ENCODE measurements around the gene ZBTB12. TPM values are rescaled to one million over a fixed set of nuclear protein-coding genes. Genes with fewer than 3 reads are reported as not detected.

Gene ZBTB12
- total RNA-seq = 7.6 and 9.8 TPM in 2 replicates

GRCh38 chr6:31901953-31902643 is at the start of gene ZBTB12:
TSS of gene ZBTB12 (minus strand) at chr6:31902086. CDS start at chr6:31901305, 781 bp downstream.

GRCh38 chr6:31945507-31946369 is 43.9 kb upstream of the ZBTB12 start, which contains the start of gene CFB:
TSS of gene CFB (plus strand) at chr6:31946095. CDS start at chr6:31946222, 127 bp downstream.

GRCh38 chr6:31927242-31927862 is 25.5 kb upstream of the ZBTB12 start, which contains the start of gene C2:
TSS of gene C2 (plus strand) at chr6:31927717. CDS start at chr6:31927753, 36 bp downstream.

GRCh38 chr6:31897612-31898382 is 4.1 kb downstream of the ZBTB12 start, which contains the start of gene EHMT2:
TSS of gene EHMT2 (minus strand) at chr6:31897698. CDS start at chr6:31897677, 21 bp downstream.

GRCh38 chr6:31878726-31879125 is 23.2 kb downstream of the ZBTB12 start, which contains the start of gene SLC44A4:
TSS of gene SLC44A4 (minus strand) at chr6:31878997. CDS start at chr6:31878980, 17 bp downstream.

GRCh38 chr6:31862344-31863235 is 39.3 kb downstream of the ZBTB12 start, which contains the start of gene NEU1:
TSS of gene NEU1 (minus strand) at chr6:31862821. CDS start at chr6:31862776, 45 bp downstream.

Other genes with a start within 250 kb of the ZBTB12 start
- 194 and 208 TPM in 2 replicates for gene BAG6, start 249.4 kb downstream of the ZBTB12 start, total RNA-seq
- gene APOM, start 246.2 kb downstream of the ZBTB12 start, total RNA-seq = 1.0 and 1.6 TPM in 2 replicates
- 20.9 and 23.3 TPM in 2 replicates for gene C6orf47, start 241.3 kb downstream of the ZBTB12 start, total RNA-seq
- gene GPANK1, start 237.1 kb downstream of the ZBTB12 start, total RNA-seq = 9.7 and 14.1 TPM in 2 replicates
- gene CSNK2B, start 236.0 kb downstream of the ZBTB12 start, total RNA-seq = 75.1 and 82.0 TPM in 2 replicates
- 1.9 and 4.0 TPM in 2 replicates for gene LY6G5B, start 232.1 kb downstream of the ZBTB12 start, total RNA-seq
- gene LY6G5C, start 221.0 kb downstream of the ZBTB12 start, total RNA-seq = 0.26 and 0.85 TPM in 2 replicates
- 47.6 and 50.4 TPM in 2 replicates for gene ABHD16A, start 198.8 kb downstream of the ZBTB12 start, total RNA-seq
- not detected in 2 replicates for gene LY6G6F, start 195.2 kb downstream of the ZBTB12 start, total RNA-seq
- not detected in 2 replicates for gene LY6G6D, start 186.7 kb downstream of the ZBTB12 start, total RNA-seq
- gene LY6G6C, start 180.3 kb downstream of the ZBTB12 start, total RNA-seq = not detected in 2 replicates
- not detected in 2 replicates for gene MPIG6B, start 178.7 kb downstream of the ZBTB12 start, total RNA-seq
- 66.1 and 86.1 TPM in 2 replicates for gene DDAH2, start 172.8 kb downstream of the ZBTB12 start, total RNA-seq
- 417 and 463 TPM in 2 replicates for gene CLIC1, start 165.6 kb downstream of the ZBTB12 start, total RNA-seq
- 3.8 and 6.6 TPM in 2 replicates for gene MSH5, start 162.1 kb downstream of the ZBTB12 start, total RNA-seq
- 0.78 and 0.79 TPM in 2 replicates for gene SAPCD1, start 139.4 kb downstream of the ZBTB12 start, total RNA-seq
- gene VWA7, start 124.8 kb downstream of the ZBTB12 start, total RNA-seq = 0.26 and 0.46 TPM in 2 replicates
- gene VARS1, start 106.3 kb downstream of the ZBTB12 start, total RNA-seq = 50.8 and 109 TPM in 2 replicates
- 16.7 and 16.9 TPM in 2 replicates for gene LSM2, start 95.1 kb downstream of the ZBTB12 start, total RNA-seq
- 1.9 and 2.2 TPM in 2 replicates for gene HSPA1L, start 86.8 kb downstream of the ZBTB12 start, total RNA-seq
- gene HSPA1A, start 86.5 kb downstream of the ZBTB12 start, total RNA-seq = 133 and 166 TPM in 2 replicates
- 113 and 154 TPM in 2 replicates for gene HSPA1B, start 74.3 kb downstream of the ZBTB12 start, total RNA-seq
- 75.7 and 102 TPM in 2 replicates for gene NEU1, start 39.3 kb downstream of the ZBTB12 start, total RNA-seq
- gene SLC44A4, start 23.1 kb downstream of the ZBTB12 start, total RNA-seq = 0.20 TPM in 1 of 2 replicates, not detected in the other
- 57.3 and 69.7 TPM in 2 replicates for gene EHMT2, start 4.4 kb downstream of the ZBTB12 start, total RNA-seq
- 1.7 and 4.7 TPM in 2 replicates for gene C2, start 25.6 kb upstream of the ZBTB12 start, total RNA-seq
- 49.7 and 81.0 TPM in 2 replicates for gene CFB, start 44.0 kb upstream of the ZBTB12 start, total RNA-seq
- 78.7 and 86.4 TPM in 2 replicates for gene NELFE, start 56.9 kb upstream of the ZBTB12 start, total RNA-seq
- 66.7 and 73.4 TPM in 2 replicates for gene SKIC2, start 57.1 kb upstream of the ZBTB12 start, total RNA-seq
- 10.8 and 15.1 TPM in 2 replicates for gene DXO, start 70.1 kb upstream of the ZBTB12 start, total RNA-seq
- gene C4A, start 80.0 kb upstream of the ZBTB12 start, total RNA-seq = 9.4 and 12.3 TPM in 2 replicates
- gene C4B, start 112.7 kb upstream of the ZBTB12 start, total RNA-seq = 8.4 and 12.6 TPM in 2 replicates
- gene CYP21A2, start 136.3 kb upstream of the ZBTB12 start, total RNA-seq = 0.20 and 0.26 TPM in 2 replicates
- gene TNXB, start 207.3 kb upstream of the ZBTB12 start, total RNA-seq = 9.8 and 66.7 TPM in 2 replicates
- gene ATF6B, start 226.2 kb upstream of the ZBTB12 start, total RNA-seq = 23.8 and 27.5 TPM in 2 replicates
- gene FKBPL, start 228.2 kb upstream of the ZBTB12 start, total RNA-seq = 3.0 and 3.5 TPM in 2 replicates
- 0.36 and 0.39 TPM in 2 replicates for gene PRRT1, start 249.9 kb upstream of the ZBTB12 start, total RNA-seq